Measurements from ENCODE around the gene YIF1A. TPM values are rescaled to one million over a fixed set of nuclear protein-coding genes. Genes with fewer than 3 reads are reported as not detected.

The YIF1A gene
- total and polyA plus RNA-seq, 2 experiments from 2014 or later = 132 to 265 TPM

GRCh38 chr11:66294626-66295620 is 6.0 kb upstream of the YIF1A start:
- Histone ChIP-seq H3K79me2 (no peaks in the 10 kb centered on the region), H3K9me2 (replicated peaks; ENCODE audit: insufficient read depth) (no peaks in the 10 kb centered on the region), H3K27ac (no peak overlapping the region), H3K4me2 (no peak overlapping the region), H3K27me3 (peaks cover 30% of the 10 kb centered on the region), H3K36me3 (replicated peaks; ENCODE audit: insufficient read depth, low read depth) (no peaks in the 10 kb centered on the region), H4K20me1 (ENCODE audit: insufficient read depth, poor library complexity, severe bottlenecking) (no peaks in the 10 kb centered on the region), H2AFZ (no peak overlapping the region), H3K4me3 (no peak overlapping the region), H3K4me1 (ENCODE audit: insufficient read depth) (peaks cover 6% of the 10 kb centered on the region), H3K9me3 (ENCODE audit: low read depth) (no peaks in the 10 kb centered on the region)
- no peak for DNase-seq (ENCODE audit: low spot score)
- TF ChIP-seq CTCF (IDR thresholded peaks at IDR 0.05; ENCODE audit: poor library complexity) = no peak
- TF ChIP-seq EZH2phosphoT487 (IDR thresholded peaks at IDR 0.05; ENCODE audit: low read depth, severe bottlenecking, unreplicated experiment) = no peak
- TF ChIP-seq EZH2 (IDR thresholded peaks at IDR 0.05; ENCODE audit: borderline replicate concordance) = no peak
- WGBS (ENCODE audit: low lambda C conversion rate, missing lambda C conversion rate) = 98% methylated on average over 76 of the region's 123 CpGs

DNA sequence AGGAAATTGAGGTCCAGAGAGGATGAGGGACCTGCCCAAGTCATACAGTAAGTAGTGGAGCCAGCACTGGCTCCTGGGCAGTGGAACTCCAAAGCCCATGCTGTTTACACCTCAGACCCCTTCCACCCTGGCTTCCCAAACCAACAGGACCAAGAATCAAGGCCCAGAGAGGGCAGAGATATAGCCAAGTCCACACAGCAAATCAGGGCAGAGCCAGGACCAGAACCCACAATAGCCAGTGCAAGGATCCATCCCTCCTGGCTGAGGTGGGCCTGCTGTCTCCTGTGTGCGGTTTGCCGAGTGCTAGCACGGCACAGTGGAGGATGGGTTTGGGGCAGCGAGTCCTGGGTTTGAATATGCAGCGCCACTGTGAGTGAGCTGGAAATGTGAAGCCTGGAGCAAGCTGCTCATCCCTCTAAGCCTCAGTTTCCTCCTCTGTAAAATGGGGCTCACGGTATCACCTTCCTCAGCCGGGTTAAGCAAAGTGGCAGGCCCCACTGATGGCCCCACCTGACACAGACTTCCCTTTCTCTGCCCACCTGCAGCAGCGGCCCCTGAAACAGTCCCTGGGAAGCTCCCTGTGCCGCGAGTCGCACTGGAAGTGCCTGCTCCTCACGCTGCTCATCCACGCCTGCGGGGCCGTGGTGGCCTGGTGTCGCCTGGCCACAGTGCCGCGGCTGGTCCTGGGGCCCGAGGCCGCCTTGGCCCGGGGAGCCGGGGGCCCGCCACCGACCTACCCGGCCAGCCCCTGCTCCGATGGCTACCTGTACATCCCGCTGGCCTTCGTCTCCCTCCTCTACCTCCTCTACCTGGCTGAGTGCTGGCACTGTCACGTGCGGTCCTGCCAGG is 5.1 kb upstream of the YIF1A start:
- H3K27me3 ChIP-seq = peaks cover 30% of the 10 kb centered on the region
- DNase-seq (ENCODE audit: low spot score) = no peak
- 92% methylated on average over 30 of the region's 30 CpGs for whole genome bisulfite sequencing (ENCODE audit: low lambda C conversion rate, missing lambda C conversion rate)

DNA sequence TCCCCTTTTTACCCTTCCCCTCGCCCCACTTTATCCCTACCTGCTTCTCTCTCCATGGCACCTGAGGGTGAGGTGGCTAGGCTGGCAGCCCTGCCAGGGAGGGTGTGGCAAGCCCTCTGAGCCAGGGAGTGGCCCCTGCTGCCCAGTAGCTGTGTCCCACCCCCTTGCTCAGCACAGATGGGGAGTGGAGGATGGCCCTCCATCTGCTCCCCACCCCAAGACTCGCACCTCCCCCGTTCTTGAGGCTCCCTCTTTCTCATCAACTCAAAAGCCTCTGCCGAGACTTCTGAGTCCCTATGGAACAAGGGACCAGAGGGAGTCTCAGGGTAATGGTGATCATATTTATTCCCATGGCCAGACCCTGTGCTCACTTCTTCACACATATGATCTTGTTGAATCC is 4.4 kb upstream of the YIF1A start:
- Histone ChIP-seq H3K36me3 (replicated peaks; ENCODE audit: insufficient read depth, low read depth) (no peaks in the 10 kb centered on the region), H4K20me1 (ENCODE audit: insufficient read depth, poor library complexity, severe bottlenecking) (no peaks in the 10 kb centered on the region), H2AFZ (no peak overlapping the region), H3K79me2 (peaks cover 2% of the 10 kb centered on the region), H3K9me3 (ENCODE audit: low read depth) (no peaks in the 10 kb centered on the region), H3K9me2 (replicated peaks; ENCODE audit: insufficient read depth) (no peaks in the 10 kb centered on the region), H3K4me3 (no peak overlapping the region), H3K27me3 (peaks cover 30% of the 10 kb centered on the region), H3K4me1 (ENCODE audit: insufficient read depth) (peaks cover 7% of the 10 kb centered on the region), H3K4me2 (no peak overlapping the region), H3K27ac (no peak overlapping the region)
- TF ChIP-seq EZH2phosphoT487 (IDR thresholded peaks at IDR 0.05; ENCODE audit: low read depth, severe bottlenecking, unreplicated experiment) (no peak), CTCF (IDR thresholded peaks at IDR 0.05; ENCODE audit: poor library complexity) (no peak), EZH2 (IDR thresholded peaks at IDR 0.05; ENCODE audit: borderline replicate concordance) (no peak)
- no peak for DNase-seq (ENCODE audit: low spot score)
- WGBS (ENCODE audit: low lambda C conversion rate, missing lambda C conversion rate) = 84% methylated on average over 4 of the region's 4 CpGs

More for the DNA sequence above, 5.1 kb upstream of the YIF1A start:
- Histone ChIP-seq H3K9me2 (replicated peaks; ENCODE audit: insufficient read depth) (no peaks in the 10 kb centered on the region), H3K79me2 (no peaks in the 10 kb centered on the region), H3K4me3 (no peak overlapping the region), H3K27ac (no peak overlapping the region), H3K9me3 (ENCODE audit: low read depth) (no peaks in the 10 kb centered on the region), H3K4me1 (ENCODE audit: insufficient read depth) (peaks cover 7% of the 10 kb centered on the region), H3K36me3 (replicated peaks; ENCODE audit: insufficient read depth, low read depth) (no peaks in the 10 kb centered on the region), H2AFZ (no peak overlapping the region), H3K4me2 (no peak overlapping the region), H4K20me1 (ENCODE audit: insufficient read depth, poor library complexity, severe bottlenecking) (no peaks in the 10 kb centered on the region)
- TF ChIP-seq EZH2 (IDR thresholded peaks at IDR 0.05; ENCODE audit: borderline replicate concordance) (no peak), CTCF (IDR thresholded peaks at IDR 0.05; ENCODE audit: poor library complexity) (no peak), EZH2phosphoT487 (IDR thresholded peaks at IDR 0.05; ENCODE audit: low read depth, severe bottlenecking, unreplicated experiment) (no peak)

Measured in hepatocyte (in vitro differentiated cells).